Fibroblast of lung (primary cell): ENCODE results near the gene DNPH1. TPM values are rescaled to one million over a fixed set of nuclear protein-coding genes. Genes with fewer than 3 reads are reported as not detected.

Experiments
- DNase-seq, 2 donors: peaks; one replicate each; pipeline versions ENCODE4 v3.0.0 to v3.0.0-alpha.2; 2010; ENCODE audit warnings: low read depth in 2 of 2
- H2AFZ ChIP-seq: 2 replicates; pipeline ENCODE4 v1.5.1; 2012; ENCODE audit warnings: low read length, control low read depth, inconsistent platforms
- H3K27ac ChIP-seq: 2 replicates; pipeline ENCODE4 v1.5.1; 2011; ENCODE audit warnings: low read length, control low read depth; ENCODE audit not compliant: insufficient read depth
- H3K27me3 ChIP-seq: 2 replicates; pipeline ENCODE4 v1.5.1; 2011; ENCODE audit warnings: mild to moderate bottlenecking, low read length; ENCODE audit not compliant: control insufficient read depth, insufficient read depth
- H3K36me3 ChIP-seq: 2 replicates; pipeline ENCODE4 v1.5.1; 2011; ENCODE audit warnings: low read length; ENCODE audit not compliant: control insufficient read depth, insufficient read depth
- H3K4me1 ChIP-seq: 2 replicates; pipeline ENCODE4 v1.5.1; 2011; ENCODE audit warnings: low read length; ENCODE audit not compliant: control insufficient read depth, insufficient read depth; ENCODE audit errors: extremely low read depth
- H3K4me2 ChIP-seq: 2 replicates; pipeline ENCODE4 v1.5.1; 2011; ENCODE audit warnings: low read length, control low read depth; ENCODE audit not compliant: insufficient read depth; ENCODE audit errors: extremely low read depth
- H3K4me3 ChIP-seq, 4 experiments: fragments of 200-600 bp in 1 of 4; sonication (generic) in 1 of 4; replicated peaks in 1 of 4; 2 replicates each; pipeline ENCODE4 v1.5.1; 2011 to 2016; ENCODE audit warnings: low read length in 4 of 4, low read depth in 3 of 4, mild to moderate bottlenecking in 3 of 4, control low read depth in 2 of 4, inconsistent platforms in 1 of 4, mixed read lengths in 1 of 4; ENCODE audit not compliant: insufficient read depth in 1 of 4; ENCODE audit errors: control extremely low read depth in 1 of 4
- H3K79me2 ChIP-seq: 2 replicates; pipeline ENCODE4 v1.5.1; 2012; ENCODE audit warnings: mild to moderate bottlenecking, low read length, inconsistent platforms; ENCODE audit not compliant: control insufficient read depth, insufficient read depth
- H3K9ac ChIP-seq: 2 replicates; pipeline ENCODE4 v1.5.1; 2011; ENCODE audit warnings: mild to moderate bottlenecking, low read length, control low read depth; ENCODE audit not compliant: insufficient read depth
- H3K9me3 ChIP-seq: 2 replicates; pipeline ENCODE4 v1.5.1; 2012; ENCODE audit warnings: low read depth, low read length; ENCODE audit not compliant: control insufficient read depth, insufficient read depth
- H4K20me1 ChIP-seq: 2 replicates; pipeline ENCODE4 v1.5.1; 2011; ENCODE audit warnings: low read length; ENCODE audit not compliant: control insufficient read depth, insufficient read depth; ENCODE audit errors: extremely low read depth
- CTCF ChIP-seq, 2 donors: IDR thresholded peaks in 1 of 2; conservative IDR thresholded peaks in 1 of 2; 1 replicate in 1 of 2; 2 replicates in 1 of 2; pipeline ENCODE4 v1.5.1; 2011 to 2012; ENCODE audit warnings: low read length in 2 of 2, control low read depth in 1 of 2, inconsistent platforms in 1 of 2, low read depth in 1 of 2, mild to moderate bottlenecking in 1 of 2
- EZH2 ChIP-seq: IDR thresholded peaks from 2 replicates; pipeline ENCODE4 v1.5.1; 2012; ENCODE audit warnings: low read length, control low read depth, mild to moderate bottlenecking; ENCODE audit errors: missing control alignments
- polyA plus RNA-seq, 2 donors: library from polyadenylated mRNA; depleted of rRNA in 1 of 2; stranded (reverse) in 1 of 2; unstranded in 1 of 2; fragments of >200 nt; gene quantifications; 2 replicates each; pipeline ENCODE4 v1.2.1, GENCODE V29; 2011 to 2012; ENCODE audit warnings: missing spikeins in 1 of 2
- total RNA-seq: library from RNA; depleted of rRNA; stranded (reverse); fragments of >200 nt; gene quantifications from 2 replicates; pipeline ENCODE4 v1.2.1, GENCODE V29; 2014

The DNPH1 gene
- total and polyA plus RNA-seq, 2 donors (not counting 1 experiment from before 2014, with no cell fraction given), result 31.2 to 52.5 TPM

- Histone ChIP-seq H3K9ac (no peak overlapping the region), H4K20me1 (no peaks in the 10 kb centered on the region), H3K27ac (no peak overlapping the region), H3K4me2 (no peak overlapping the region), H3K4me1 (no peaks in the 10 kb centered on the region), H3K9me3 (no peaks in the 10 kb centered on the region), H3K27me3 (no peaks in the 10 kb centered on the region), H3K79me2 (no peaks in the 10 kb centered on the region), H3K36me3 (peaks cover 15% of the 10 kb centered on the region), H3K4me3 (no peak overlapping the region), H2AFZ (no peak overlapping the region)
- no peak for TF ChIP-seq EZH2
- TF ChIP-seq CTCF (conservative IDR thresholded peaks at IDR 0.05 in 1 of 2, IDR thresholded peaks at IDR 0.05 in 1 of 2; ENCODE audit: low read depth in 1 of 2, low read length in 2 of 2), result no peak
- no peak for DNase-seq
These were observed 35.4 kb downstream of the DNPH1 start for GRCh38 chr6:43193929-43194328.

GRCh38 chr6:43192911-43193310, 36.4 kb downstream of the DNPH1 start:
- Histone ChIP-seq H3K4me3 (no peak overlapping the region), H3K36me3 (peaks cover 18% of the 10 kb centered on the region), H3K9ac (no peak overlapping the region), H3K27ac (no peak overlapping the region), H4K20me1 (no peaks in the 10 kb centered on the region), H2AFZ (no peak overlapping the region), H3K4me2 (no peak overlapping the region), H3K4me1 (no peaks in the 10 kb centered on the region), H3K27me3 (no peaks in the 10 kb centered on the region), H3K9me3 (no peaks in the 10 kb centered on the region), H3K79me2 (no peaks in the 10 kb centered on the region)
- no peak for TF ChIP-seq EZH2
- TF ChIP-seq CTCF (conservative IDR thresholded peaks at IDR 0.05 in 1 of 2, IDR thresholded peaks at IDR 0.05 in 1 of 2; ENCODE audit: low read depth in 1 of 2, low read length in 2 of 2), result no peak
- no peak for DNase-seq

- Histone ChIP-seq H3K4me1 (no peaks in the 10 kb centered on the region), H3K9me3 (no peaks in the 10 kb centered on the region), H3K4me2 (no peak overlapping the region), H4K20me1 (no peaks in the 10 kb centered on the region), H3K4me3 (no peak overlapping the region), H3K9ac (no peak overlapping the region), H3K27me3 (no peaks in the 10 kb centered on the region), H3K79me2 (no peaks in the 10 kb centered on the region), H3K36me3 (peaks cover 21% of the 10 kb centered on the region), H2AFZ (no peak overlapping the region), H3K27ac (no peak overlapping the region)
- no peak for DNase-seq
- TF ChIP-seq CTCF (conservative IDR thresholded peaks at IDR 0.05 in 1 of 2, IDR thresholded peaks at IDR 0.05 in 1 of 2; ENCODE audit: low read depth in 1 of 2, low read length in 2 of 2) (no peak), EZH2 (no peak)
These were observed 39.4 kb downstream of the DNPH1 start for GRCh38 chr6:43189776-43190304.
